NCI-H524 (cell line): ENCODE measurements around the gene DAAM1.

Experiments
- DNase-seq, 2 experiments: peaks; one replicate each; lab custom pipeline; 2025; lab: John Stamatoyannopoulos, UW

DAAM1 gene

GRCh38 chr14:59188461-59189090, at the start of gene DAAM1:
TSS of gene DAAM1 (plus strand) at chr14:59188667. CDS start at chr14:59263478, 74,811 bp downstream.
- peak; percentile 99 to 100 for DNase-seq

GRCh38 chr14:59139324-59139723, 49.1 kb upstream of the DAAM1 start:
- no peak for DNase-seq

- DNase-seq: peak; percentile 95 to 99
These were observed 48.2 kb upstream of the DAAM1 start for GRCh38 chr14:59140106-59140843.

- no peak for DNase-seq
These were observed 42.0 kb upstream of the DAAM1 start for GRCh38 chr14:59146484-59146883.

GRCh38 chr14:59147007-59147406, 41.5 kb upstream of the DAAM1 start:
- no peak for DNase-seq

GRCh38 chr14:59148334-59148900, 40.0 kb upstream of the DAAM1 start:
- DNase-seq: no peak

- no peak for DNase-seq
These were observed 37.5 kb upstream of the DAAM1 start for GRCh38 chr14:59150990-59151389.

- no peak for DNase-seq
These were observed 34.1 kb upstream of the DAAM1 start for GRCh38 chr14:59154373-59154772.

- DNase-seq: no peak
These were observed 32.6 kb upstream of the DAAM1 start for GRCh38 chr14:59155886-59156285.

- peak in 1 of 2 experiments; percentile 55 for DNase-seq
These were observed 29.3 kb upstream of the DAAM1 start for GRCh38 chr14:59159169-59159568.

GRCh38 chr14:59160506-59160905, 28.0 kb upstream of the DAAM1 start:
- no peak for DNase-seq

- DNase-seq: peak; percentile 26 to 70
These were observed 26.8 kb upstream of the DAAM1 start for GRCh38 chr14:59161561-59162175.

- no peak for DNase-seq
These were observed 22.2 kb upstream of the DAAM1 start for GRCh38 chr14:59166258-59166657.

GRCh38 chr14:59175404-59175803, 13.1 kb upstream of the DAAM1 start:
- DNase-seq: no peak

GRCh38 chr14:59176765-59177164, 11.7 kb upstream of the DAAM1 start:
- no peak for DNase-seq

- no peak for DNase-seq
These were observed 11.2 kb upstream of the DAAM1 start for GRCh38 chr14:59177262-59177661.

GRCh38 chr14:59181791-59182190, 6.7 kb upstream of the DAAM1 start:
- DNase-seq: no peak

GRCh38 chr14:59182641-59183040, 5.8 kb upstream of the DAAM1 start:
- no peak for DNase-seq

GRCh38 chr14:59183150-59183549, 5.3 kb upstream of the DAAM1 start:
- no peak for DNase-seq

GRCh38 chr14:59184396-59184795, 4.1 kb upstream of the DAAM1 start:
- DNase-seq: no peak

GRCh38 chr14:59185676-59186075, 2.8 kb upstream of the DAAM1 start:
- no peak for DNase-seq

- peak in 1 of 2 experiments; percentile 22 for DNase-seq
These were observed 2.2 kb upstream of the DAAM1 start for GRCh38 chr14:59186306-59186705.

GRCh38 chr14:59187118-59187517, 1.3 kb upstream of the DAAM1 start:
- no peak for DNase-seq
